Hypothalamus (tissue), 51 donors: ENCODE measurements around the gene GRP.
A peak's percentile ranks its signal among the peaks of the same experiment; 100 is the strongest.
"Not testable (repeated sequence)": the region's sequence is repeated elsewhere in the genome, so short reads cannot be mapped to it uniquely, and the experiment has no call there.

ENCODE experiments used
- DNase-seq, 51 donors: peaks; one replicate each; lab custom pipeline; 2025; lab: John Stamatoyannopoulos, UW

Gene GRP

DNA sequence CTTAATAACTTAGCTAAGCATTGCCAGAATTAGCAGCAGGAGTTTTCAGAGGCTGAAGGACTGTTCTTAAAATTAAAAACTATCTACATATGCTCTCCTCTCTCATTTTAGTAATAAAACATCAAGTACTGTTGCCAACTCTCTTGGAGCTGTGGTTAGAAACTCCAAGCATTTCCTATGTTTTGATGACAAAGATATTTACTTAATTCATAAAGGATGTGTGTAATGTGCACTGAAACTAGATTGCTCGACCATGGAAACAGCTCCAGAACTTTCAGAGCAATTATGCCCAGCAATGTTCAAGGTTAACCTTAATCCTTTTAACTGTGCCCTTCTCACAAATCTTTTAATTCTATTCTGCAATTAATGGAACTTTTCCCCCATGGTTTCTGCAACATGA lies 8.4 kb downstream of the GRP start:
- no peak for DNase-seq

DNA sequence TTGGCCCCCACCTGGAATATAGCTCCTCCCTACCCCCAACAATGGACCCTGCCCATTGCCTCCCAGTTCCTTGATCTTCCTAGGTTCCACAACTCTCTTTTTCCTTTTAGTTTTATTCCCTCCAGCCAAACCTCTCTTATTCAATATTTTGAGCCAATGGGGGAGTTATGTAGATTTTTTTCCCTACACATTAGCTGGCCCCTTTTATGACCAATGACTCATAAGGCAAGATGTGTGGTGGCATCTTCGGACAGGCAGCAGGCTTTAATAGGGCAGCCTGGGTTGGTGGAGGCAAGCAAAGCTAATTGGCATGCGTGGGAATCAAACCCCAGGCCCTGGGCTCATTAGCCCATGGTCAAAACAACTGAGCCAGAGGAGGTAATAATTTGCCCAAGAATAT lies 9.2 kb downstream of the GRP start:
- DNase-seq, result no peak

- peak in 1 of 51 donors; percentile 6 for DNase-seq
These were observed 9.9 kb downstream of the GRP start for GRCh38 chr18:59229701-59230443.

DNA sequence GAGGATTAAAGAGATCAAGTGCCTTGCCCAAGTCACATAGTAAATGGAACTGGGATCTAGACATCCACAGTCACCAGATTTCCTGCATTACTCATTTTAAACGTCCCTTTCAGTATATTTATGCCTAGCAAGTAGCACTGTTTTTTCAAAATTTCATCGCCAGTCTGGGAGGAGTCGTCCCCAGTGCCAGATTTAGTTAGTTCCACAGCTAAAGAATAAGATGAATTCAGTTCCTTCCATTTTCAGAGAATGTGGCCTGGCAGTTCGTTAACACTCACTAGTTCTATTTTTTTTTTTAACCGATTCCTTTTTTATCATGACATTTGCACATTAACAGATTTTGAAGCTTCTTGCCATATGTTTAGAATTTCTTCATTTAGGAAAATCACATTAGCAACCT lies 11.2 kb downstream of the GRP start:
- no peak for DNase-seq

- no peak for DNase-seq
These were observed 11.9 kb downstream of the GRP start for GRCh38 chr18:59231877-59232276.

DNA sequence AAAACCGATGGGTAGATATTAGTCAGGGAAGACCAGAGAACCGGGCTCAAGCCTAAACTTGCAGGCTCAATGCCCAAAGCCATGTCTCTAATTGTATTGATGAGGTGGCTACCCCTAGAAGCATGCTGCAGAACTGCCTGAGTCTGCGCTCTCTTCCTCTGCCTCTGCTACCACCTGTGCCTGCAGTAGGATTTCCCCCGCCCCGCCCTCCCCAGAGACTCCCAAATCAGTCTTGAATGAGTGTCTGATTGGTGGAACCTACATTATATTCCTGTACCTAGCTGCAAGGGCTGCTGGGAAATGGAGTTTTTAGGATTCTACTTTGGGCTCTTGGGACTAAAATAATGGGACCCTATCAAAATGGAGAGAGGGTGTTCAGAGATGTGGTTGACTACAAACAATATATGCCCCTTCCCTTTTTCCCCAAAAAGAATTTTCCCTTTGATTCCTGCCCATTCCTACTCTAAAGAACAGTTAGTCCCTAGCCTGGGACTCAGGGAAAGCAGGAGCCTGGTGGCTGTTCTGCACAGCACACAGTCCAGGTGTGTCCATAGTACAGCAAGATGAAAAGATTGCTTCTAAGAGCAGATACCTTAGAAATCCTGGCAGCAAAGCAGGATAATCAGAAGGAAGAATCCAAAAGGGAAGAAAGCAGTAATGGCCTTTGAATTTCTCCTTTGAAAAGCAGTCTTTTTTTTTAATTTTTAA lies 12.5 kb downstream of the GRP start:
- no peak for DNase-seq

DNA sequence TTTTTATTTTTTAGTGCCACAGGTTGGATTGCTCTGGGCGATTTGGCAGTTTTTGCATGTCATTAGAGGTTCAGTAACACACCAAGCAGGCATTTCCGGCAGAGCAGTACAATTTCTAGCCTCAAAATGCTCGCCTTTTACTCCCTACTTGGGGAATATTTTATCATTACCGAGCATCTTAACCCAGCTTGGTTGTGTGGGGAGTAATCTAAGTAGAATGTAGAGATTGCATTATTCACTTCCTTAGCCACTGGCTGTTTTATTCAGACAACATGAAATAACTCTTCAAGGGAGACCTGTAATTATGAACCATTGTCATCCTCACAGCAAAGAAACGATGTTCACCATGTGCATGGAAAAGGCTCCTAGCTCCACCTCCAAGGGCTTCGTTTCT lies 13.1 kb downstream of the GRP start:
- DNase-seq, result no peak

DNA sequence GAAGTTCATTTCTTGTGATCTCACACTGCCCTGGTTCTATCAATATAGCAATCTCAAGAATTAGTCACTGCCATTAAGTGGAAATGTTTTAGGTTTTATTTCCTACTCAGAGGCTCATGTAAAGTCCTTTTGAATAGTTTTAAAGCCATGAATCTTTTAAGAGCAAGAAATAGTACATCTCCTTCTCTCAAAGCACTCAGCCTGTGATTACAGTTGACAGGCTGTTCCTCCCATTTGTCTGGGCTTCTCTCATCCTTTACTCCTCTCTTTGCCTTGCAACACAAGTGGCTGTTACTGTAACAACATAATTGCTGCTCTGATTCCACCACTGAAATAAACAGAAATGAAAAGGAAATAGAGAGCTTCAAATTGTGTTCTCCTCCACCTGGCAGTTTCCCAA lies 18.4 kb downstream of the GRP start:
- DNase-seq, result no peak

DNA sequence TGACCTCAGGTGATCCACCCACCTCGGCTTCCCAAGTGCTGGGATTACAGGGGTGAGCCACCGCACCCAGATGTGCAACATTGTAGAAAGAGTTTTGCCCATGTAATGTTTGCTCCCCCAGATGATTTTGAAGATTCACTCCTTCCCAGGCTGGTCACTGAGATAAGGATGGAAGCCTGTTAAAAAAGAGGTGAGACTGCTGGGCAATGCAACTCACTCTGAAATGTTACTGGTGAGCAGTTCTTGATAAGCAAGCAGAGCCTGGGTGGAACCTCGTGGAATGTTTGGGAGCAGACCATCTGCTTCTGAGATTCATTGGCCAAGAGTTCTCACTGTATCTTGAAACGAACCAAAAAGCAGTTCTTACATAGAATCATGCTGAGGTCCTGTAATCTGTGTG lies 19.7 kb downstream of the GRP start:
- DNase-seq, result no peak

- DNase-seq, result no peak
These were observed 22.9 kb downstream of the GRP start for GRCh38 chr18:59242906-59243305.

GRCh38 chr18:59246796-59247195 lies 26.8 kb downstream of the GRP start:
- DNase-seq, result no peak

DNA sequence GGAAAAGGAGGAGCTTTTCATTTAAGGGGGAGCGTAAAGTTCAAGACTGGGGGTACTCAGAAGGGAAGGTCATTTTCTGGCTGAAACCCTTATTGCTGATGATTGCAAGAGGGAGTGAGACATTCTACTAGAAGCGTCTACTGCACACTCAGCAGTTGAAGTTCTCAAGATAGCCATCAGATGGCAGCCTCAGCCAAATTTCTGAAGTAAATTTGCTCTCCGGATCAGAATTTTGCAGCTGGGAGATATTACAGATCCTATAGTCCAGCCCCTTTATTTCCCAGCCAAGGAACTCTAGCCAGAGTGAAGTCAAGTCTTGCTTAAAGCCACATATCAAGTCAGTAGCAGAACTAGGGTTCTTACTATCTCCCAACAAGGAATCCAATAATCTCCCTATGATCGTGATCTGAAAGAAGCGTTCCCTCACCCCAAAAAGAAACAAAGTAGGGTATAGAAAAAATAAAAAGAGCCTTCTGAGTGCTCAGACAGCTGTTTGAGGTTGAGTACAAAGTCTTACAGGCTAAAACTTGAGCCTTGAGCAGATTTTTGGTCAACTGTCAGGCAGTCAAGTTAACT lies 29.3 kb downstream of the GRP start:
- peak in 26 of 51 donors; percentile 2 to 62 (median 25) for DNase-seq

DNA sequence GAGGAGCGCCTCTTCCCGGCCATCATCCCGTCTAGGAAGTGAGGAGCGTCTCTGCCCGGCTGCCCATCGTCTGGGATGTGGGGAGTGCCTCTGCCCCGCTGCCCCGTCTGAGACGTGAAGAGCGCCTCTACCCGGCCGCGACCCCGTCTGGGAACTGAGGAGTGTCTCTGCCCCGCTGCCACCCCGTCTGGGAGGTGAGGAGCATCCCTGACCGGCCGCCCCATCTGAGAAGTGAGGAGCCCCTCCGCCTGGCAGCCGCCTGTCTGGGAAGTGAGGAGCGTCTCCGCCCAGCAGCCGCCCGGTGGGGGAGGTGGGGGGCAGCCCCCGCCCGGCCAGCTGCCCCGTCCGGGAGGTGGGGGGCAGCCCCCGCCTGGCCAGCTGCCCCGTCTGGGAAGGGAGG lies 35.5 kb downstream of the GRP start:
- DNase-seq, result not testable (repeated sequence)

GRCh38 chr18:59261842-59262241 lies 41.9 kb downstream of the GRP start:
- not testable (repeated sequence) for DNase-seq

- not testable (repeated sequence) for DNase-seq
These were observed 42.3 kb downstream of the GRP start for GRCh38 chr18:59262243-59262642.

- no peak for DNase-seq
These were observed 43.7 kb downstream of the GRP start for GRCh38 chr18:59263661-59264060.

GRCh38 chr18:59264121-59264571 lies 44.2 kb downstream of the GRP start:
- DNase-seq, result no peak

GRCh38 chr18:59264651-59265245 lies 44.8 kb downstream of the GRP start:
- no peak for DNase-seq

DNA sequence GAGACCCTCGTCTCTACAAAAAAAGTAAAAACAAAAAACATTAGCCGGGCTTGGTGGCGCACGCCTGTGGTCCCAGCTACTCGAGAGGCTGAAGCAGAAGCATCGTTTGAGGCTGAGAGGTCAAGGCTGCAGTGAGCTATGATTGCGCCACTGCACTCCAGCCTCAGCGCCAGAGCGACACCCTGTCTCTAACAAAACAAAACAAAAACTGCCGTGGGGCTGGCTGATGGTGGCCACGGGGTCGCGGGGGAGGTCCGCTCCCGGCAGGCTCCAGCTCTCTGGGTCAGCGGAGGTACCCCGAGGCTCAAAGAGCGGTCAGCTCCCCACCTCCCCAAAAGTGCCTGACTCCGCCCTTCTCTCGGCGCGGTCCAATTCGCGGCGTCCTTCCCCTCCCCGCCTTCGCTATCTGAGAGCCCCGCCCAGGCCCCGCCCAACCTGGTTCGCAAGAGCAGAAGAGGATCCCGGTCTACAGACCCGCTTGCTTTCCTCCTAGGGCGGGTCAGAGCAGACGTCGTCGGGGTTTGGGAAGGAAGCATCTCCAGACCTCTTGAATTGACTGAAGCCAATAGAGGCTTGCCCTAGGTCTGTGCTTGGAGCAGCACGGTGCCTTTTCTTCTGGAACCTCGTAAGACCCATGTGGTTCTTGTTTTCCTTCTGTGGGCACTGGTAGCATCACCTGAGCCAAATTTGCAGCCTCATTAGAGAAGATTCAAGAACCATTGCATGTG lies 45.5 kb downstream of the GRP start:
- DNase-seq, result no peak

GRCh38 chr18:59265974-59266369 lies 46.0 kb downstream of the GRP start:
- DNase-seq, result no peak

DNA sequence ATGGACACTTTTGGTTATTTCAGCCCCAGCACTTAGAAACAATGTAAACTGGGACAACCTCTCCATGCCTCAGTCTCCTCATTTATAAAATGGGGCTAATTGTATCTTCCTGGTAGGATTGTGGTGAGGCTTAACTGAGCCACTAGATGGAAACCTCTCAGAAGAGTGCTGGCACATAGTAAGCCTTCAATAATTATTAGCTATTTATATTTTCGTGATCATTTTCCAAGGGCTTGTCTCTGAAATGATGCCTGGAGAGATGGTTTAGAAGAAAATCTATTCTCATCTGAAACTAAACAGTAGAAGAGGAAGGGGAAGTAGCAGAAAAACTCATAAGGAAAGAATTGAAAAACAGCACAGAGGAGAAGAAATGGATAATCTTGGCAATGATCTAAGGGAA lies 46.5 kb downstream of the GRP start:
- no peak for DNase-seq
